Heart left ventricle (tissue), 16 donors: ENCODE measurements around the gene TPD52L2. TPM values are rescaled to one million over a fixed set of nuclear protein-coding genes. Genes with fewer than 3 reads are reported as not detected.
A peak's percentile ranks its signal among the peaks of the same experiment; 100 is the strongest.

Experiments
- ATAC-seq, 4 donors: fragments of 200-7000 bp; cut with Tn5 transposase; one replicate each; pipeline ENCODE4 v1.9.1; 2020 to 2022; ENCODE audit warnings: moderate library complexity in 4 of 4, mild to moderate bottlenecking in 3 of 4, moderate number of reproducible peaks in 1 of 4
- DNase-seq, 5 donors: peaks; one replicate each; pipeline ENCODE4 v3.0.0-alpha.2; 2020
- H3K27ac ChIP-seq, 12 donors: fragments of 200-600 bp; sonication (generic) in 4 of 12; one replicate each; pipeline versions ENCODE4 v1.5.0 to v1.8.0; 2016 to 2022; ENCODE audit warnings: mild to moderate bottlenecking in 2 of 12
- H3K27me3 ChIP-seq, 9 donors: fragments of 200-600 bp; sonication (generic) in 2 of 9; one replicate each; pipeline versions ENCODE4 v1.5.1 to v1.8.0; 2016 to 2022; ENCODE audit warnings: mild to moderate bottlenecking in 3 of 9
- H3K36me3 ChIP-seq, 9 donors: fragments of 200-600 bp; sonication (generic) in 2 of 9; one replicate each; pipeline versions ENCODE4 v1.5.0 to v1.8.0; 2018 to 2022; ENCODE audit warnings: mild to moderate bottlenecking in 2 of 9
- H3K4me1 ChIP-seq, 12 donors: fragments of 200-600 bp; sonication (generic) in 4 of 12; one replicate each; pipeline versions ENCODE4 v1.5.0 to v1.8.0; 2016 to 2022; ENCODE audit warnings: mild to moderate bottlenecking in 3 of 12
- H3K4me3 ChIP-seq, 12 donors: fragments of 200-600 bp; sonication (generic) in 4 of 12; one replicate each; pipeline versions ENCODE4 v1.5.0 to v1.8.0; 2017 to 2022; ENCODE audit warnings: mild to moderate bottlenecking in 9 of 12, moderate library complexity in 4 of 12
- H3K9me3 ChIP-seq, 12 donors: fragments of 200-600 bp; sonication (generic) in 4 of 12; one replicate each; pipeline versions ENCODE4 v1.5.0 to v1.8.0; 2016 to 2022; ENCODE audit warnings: mild to moderate bottlenecking in 1 of 12
- CTCF ChIP-seq, 12 donors: fragments of 200-600 bp; sonication (generic) in 4 of 12; IDR thresholded peaks; one replicate each; pipeline versions ENCODE4 v1.5.0 to v1.8.0; 2018 to 2022; ENCODE audit warnings: antibody characterized with exemption in 12 of 12, mild to moderate bottlenecking in 5 of 12
- POLR2A ChIP-seq, 2 donors: fragments of 450-650 bp; IDR thresholded peaks; one replicate each; pipeline ENCODE4 v1.6.1; 2017; ENCODE audit warnings: antibody characterized with exemption in 2 of 2, mild to moderate bottlenecking in 2 of 2, moderate library complexity in 2 of 2
- WGBS, 4 donors: extraction: QIAGEN DNeasy Blood & Tissue Kit in 2 of 4; methylation state at CpG; one replicate each; pipeline versions ENCODE4 v1.1.5 to v1.1.7; 2013 to 2018; 5-methylcytosine and 5-hydroxymethylcytosine counted together
- intact Hi-C, 10 donors: fragments of 100-400 bp; cut with DNase I; formaldehyde crosslinking; loops; one replicate each; pipeline versions ENCODE4 v1.11.1 to v1.14.2; 2022
- polyA plus RNA-seq, 2 donors: library from polyadenylated mRNA; stranded (reverse); fragments of 200-250 nt; gene quantifications; one replicate each; pipeline ENCODE4 v1.2.3, GENCODE V29; 2013
- total RNA-seq, 9 donors: library from RNA; depleted of rRNA in 2 of 9; stranded (reverse); fragments of >200 nt in 2 of 9; fragmentation: NEBNext Ultra II Directional in 3 of 9; extraction: Animal tissue kit (Norgen Biotek cat#: 25700) in 3 of 9; gene quantifications; one replicate each; pipeline versions ENCODE4 v1.1.0 to v1.2.4, GENCODE V29; 2016 to 2023
- donor health status: ischemic (EF 13 %, LVEDD 7.1; RV severe dilation, severe dysfunction).
- donor health status: healthy with polysubstance abuse.
- donor health status: DM: no; HTN: yes; CAD: no.
- donor health status: DM: no; HTN: no; CAD: no.
- donor health status: ischemic (EF 25% LVEDD 6.9; RV normal size, moderate dysfunction).
- donor health status: ischemic (EF 25% LVEDD 5.7; RV mildly dilated, moderate dysfunction).
- donor health status: healthy.
- donor health status: DM: yes; HTN: yes; CAD: no.
- donor health status: ischemic (EF 35%, LVEDD 5.7; RV mildly dilated, moderate dysfunction).
- donor health status: nonischemic (EF 11% LVEDD 7.7; RV severe dilation, severe dysfunction).
- donor health status: DM: yes; HTN: yes; CAD: no.
- donor health status: PGD.
- donor health status: ischemic (EF 29% LVEDD 5.4; RV normal size, mild dysfunction).
- donor health status: nonischemic (EF 23%, LVEDD 6.1; RV moderate dilation, normal function).

Gene TPD52L2
- total and polyA plus RNA-seq, 11 donors: 44.4 to 179 (median 72.2) TPM

- H3K4me1 ChIP-seq: peaks cover 13 to 53% (median 44%) of the 10 kb centered on the region in 12 donors
- intact Hi-C loops: loop anchor here in 3 of 10 donors (2.0 to 5.0 kb wide), 3 partner anchors 13 to 47 kb away; no protein-coding TSS in a partner anchor
Observed at GRCh38 chr20:63833776-63834490, 31.1 kb upstream of the TPD52L2 start.

GRCh38 chr20:63834491-63834880 lies 30.6 kb upstream of the TPD52L2 start:
- WGBS, 4 donors: 81 to 87% (median 86%) methylated on average over 9 of the region's 9 CpGs
- no peak for ATAC-seq

More at GRCh38 chr20:63833776-63834490, 31.1 kb upstream of the TPD52L2 start:
- TF ChIP-seq CTCF (IDR thresholded peaks at IDR 0.05) (no peak), POLR2A (IDR thresholded peaks at IDR 0.05) (no peak)
- peak overlapping the region in 10 of 12 donors; percentile 52 to 86 (median 72) for H3K27ac ChIP-seq
- WGBS, 4 donors: 76 to 82% (median 78%) methylated on average over 17 to 20 of the region's 20 CpGs
- H3K9me3 ChIP-seq: no peaks in the 10 kb centered on the region
- ATAC-seq: no peak
- H3K4me3 ChIP-seq: no peak overlapping the region
- no peak for DNase-seq
- H3K27me3 ChIP-seq: peaks cover 0 to 23% (median 0%) of the 10 kb centered on the region in 9 donors
- no peaks in the 10 kb centered on the region for H3K36me3 ChIP-seq

GRCh38 chr20:63835021-63835858 lies 29.8 kb upstream of the TPD52L2 start:
- peaks cover 0 to 17% (median 0%) of the 10 kb centered on the region in 9 donors for H3K27me3 ChIP-seq
- peaks cover 13 to 43% (median 35%) of the 10 kb centered on the region in 12 donors for H3K4me1 ChIP-seq
- H3K36me3 ChIP-seq: no peaks in the 10 kb centered on the region
- peak overlapping the region in 11 of 12 donors; percentile 32 to 86 (median 70) for H3K27ac ChIP-seq
- 27 to 44% (median 33%) methylated on average over 10 to 21 of the region's 21 CpGs for WGBS, 4 donors
- H3K4me3 ChIP-seq: peak overlapping the region in 1 of 12 donors; percentile 13
- ATAC-seq (peak; percentile 85 to 94 (median 92)), DNase-seq (peak; percentile 88 to 96 (median 92))
- TF ChIP-seq POLR2A (IDR thresholded peaks at IDR 0.05) (peak in 1 of 2 donors; percentile 16), CTCF (IDR thresholded peaks at IDR 0.05) (no peak)
- intact Hi-C loops: no loop called here
- no peaks in the 10 kb centered on the region for H3K9me3 ChIP-seq

More at GRCh38 chr20:63834491-63834880, 30.6 kb upstream of the TPD52L2 start:
- Histone ChIP-seq H3K4me3 (no peak overlapping the region), H3K27me3 (peaks cover 0 to 21% (median 0%) of the 10 kb centered on the region in 9 donors), H3K4me1 (peaks cover 13 to 48% (median 39%) of the 10 kb centered on the region in 12 donors), H3K36me3 (no peaks in the 10 kb centered on the region), H3K27ac (peak overlapping the region; percentile 32 to 86 (median 69)), H3K9me3 (no peaks in the 10 kb centered on the region)
- peak in 1 of 5 donors; percentile 34 for DNase-seq
- TF ChIP-seq POLR2A (IDR thresholded peaks at IDR 0.05) (no peak), CTCF (IDR thresholded peaks at IDR 0.05) (no peak)
- intact Hi-C loops: loop anchor here in 2 of 10 donors (5.0 kb wide), 2 partner anchors 42 to 47 kb away; no protein-coding TSS in a partner anchor
